ENCODE measurements around the gene ZBTB32.

The ZBTB32 gene

GRCh38 chr19:35757749-35758608 lies 53.6 kb downstream of the ZBTB32 start, which contains the start of gene PROSER3:
TSS of gene PROSER3 (plus strand) at chr19:35758176. CDS start at chr19:35758216, 40 bp downstream.
- Histone ChIP-seq H3K36me3 (ENCODE audit: insufficient read depth, low read length) (peaks cover 34% of the 10 kb centered on the region), H3K9me3 (ENCODE audit: low read length) (no peaks in the 10 kb centered on the region), H3K4me3 (ENCODE audit: low read length) (peak within 1 kb of the TSS; percentile 95), H2AFZ (ENCODE audit: low read depth, low read length) (peak within 1 kb of the TSS; percentile 87), H3K27me3 (ENCODE audit: insufficient read depth, low read length) (no peaks in the 10 kb centered on the region), H3K4me1 (ENCODE audit: insufficient read depth, low read length) (peaks cover 11% of the 10 kb centered on the region)

DNA sequence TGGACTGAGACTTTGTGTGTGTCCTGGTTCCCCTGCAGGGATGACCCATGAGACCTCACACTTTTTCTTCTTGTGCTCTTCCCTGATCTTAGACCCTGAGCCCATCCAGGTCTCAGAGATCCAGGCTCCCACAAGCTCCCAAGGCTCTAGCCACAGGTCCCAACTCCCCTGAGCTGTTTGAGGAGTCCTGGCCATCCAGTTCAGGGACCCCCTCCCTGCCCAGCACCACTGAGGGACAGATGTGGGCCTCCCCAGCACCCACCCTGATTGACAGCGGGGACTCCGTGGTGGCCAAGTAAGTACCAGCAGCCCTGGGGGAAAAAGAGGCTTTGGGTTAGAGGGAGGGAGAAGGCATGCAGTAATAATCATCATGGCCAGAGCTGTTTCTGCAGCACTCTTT lies 55.3 kb downstream of the ZBTB32 start:
- peaks cover 11% of the 10 kb centered on the region for H3K4me1 ChIP-seq (ENCODE audit: insufficient read depth, low read length)
- H2AFZ ChIP-seq (ENCODE audit: low read depth, low read length) = no peak overlapping the region

DNA sequence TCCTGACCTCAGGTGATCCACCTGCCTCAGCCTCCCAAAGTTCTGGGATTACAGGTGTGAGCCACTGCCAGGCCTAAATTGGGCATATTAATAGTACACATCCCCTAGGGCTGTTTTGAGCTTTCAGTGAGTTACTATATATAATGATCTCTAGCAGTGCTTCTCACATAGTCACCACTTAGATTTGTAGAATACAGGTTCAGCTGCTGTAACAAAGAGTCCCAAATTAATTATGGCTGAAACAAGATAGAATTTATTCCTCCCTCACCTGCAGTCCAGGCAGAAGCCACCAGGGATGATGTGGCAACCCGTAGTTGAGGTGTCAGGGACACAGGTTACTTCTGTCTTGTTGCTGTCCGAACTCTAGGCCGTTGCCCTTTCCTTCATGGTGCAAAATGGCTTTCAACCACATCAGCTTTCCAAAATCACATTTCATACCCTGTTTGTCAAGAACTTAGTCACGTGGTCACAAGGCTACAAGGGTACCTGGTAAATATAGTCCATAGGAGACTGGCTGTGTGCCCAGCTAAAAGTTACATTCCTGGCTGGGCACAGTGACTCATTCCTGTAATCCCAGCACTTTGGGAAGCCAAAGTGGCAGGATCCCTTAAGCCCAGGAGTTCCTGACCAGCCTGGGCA lies 56.5 kb downstream of the ZBTB32 start:
- H2AFZ ChIP-seq (ENCODE audit: low read depth, low read length) = no peak overlapping the region
- no peak overlapping the region for H3K4me3 ChIP-seq (ENCODE audit: low read length)
- H3K36me3 ChIP-seq (ENCODE audit: insufficient read depth, low read length) = peaks cover 36% of the 10 kb centered on the region
- H3K4me1 ChIP-seq (ENCODE audit: insufficient read depth, low read length) = peaks cover 11% of the 10 kb centered on the region
- H3K27me3 ChIP-seq (ENCODE audit: insufficient read depth, low read length) = no peaks in the 10 kb centered on the region
- H3K9me3 ChIP-seq (ENCODE audit: low read length) = no peaks in the 10 kb centered on the region

More for the DNA sequence above, 55.3 kb downstream of the ZBTB32 start:
- Histone ChIP-seq H3K36me3 (ENCODE audit: insufficient read depth, low read length) (peaks cover 27% of the 10 kb centered on the region), H3K4me3 (ENCODE audit: low read length) (no peak overlapping the region), H3K27me3 (ENCODE audit: insufficient read depth, low read length) (no peaks in the 10 kb centered on the region), H3K9me3 (ENCODE audit: low read length) (no peaks in the 10 kb centered on the region)

DNA sequence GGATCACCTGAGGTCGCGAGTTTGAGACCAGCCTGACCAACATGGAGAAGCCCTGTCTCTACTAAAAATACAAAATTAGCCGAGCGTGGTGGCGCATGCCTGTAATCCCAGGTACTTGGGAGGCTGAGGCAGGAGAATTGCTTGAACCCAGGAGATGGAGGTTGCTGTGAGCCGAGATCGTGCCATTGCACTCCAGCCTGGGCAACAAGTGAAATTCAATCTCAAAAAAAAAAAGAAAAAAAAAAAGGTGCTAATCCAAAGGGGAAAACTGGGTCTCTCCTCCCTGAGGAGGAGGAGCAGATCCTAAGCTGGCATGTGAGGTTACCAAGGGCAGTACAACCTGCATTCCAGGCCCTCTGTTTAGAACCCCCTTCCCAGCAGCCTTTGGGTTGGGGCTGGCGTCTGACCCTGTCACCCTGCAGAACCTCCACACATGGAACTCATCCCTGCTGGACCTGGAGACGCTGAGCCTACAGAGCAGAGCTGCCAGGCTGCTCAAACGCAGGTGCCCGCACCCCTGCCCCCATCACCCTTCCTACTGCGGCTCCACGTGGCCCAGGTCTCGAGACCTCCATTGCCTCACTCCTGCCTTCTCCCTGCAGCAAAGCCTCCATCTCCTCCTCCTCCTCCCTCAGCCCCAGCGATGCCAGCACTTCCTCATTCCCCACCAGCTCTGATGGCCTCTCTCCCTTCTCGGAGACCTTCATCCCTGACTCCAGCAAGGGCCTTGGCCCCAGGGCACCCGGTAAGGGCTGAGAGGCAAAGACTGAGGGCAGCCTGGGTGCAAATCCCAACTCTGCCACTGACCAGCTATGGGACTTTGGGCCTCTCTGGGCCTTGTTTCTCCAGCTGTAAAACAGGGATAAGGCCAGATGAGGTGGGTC lies 60.3 kb downstream of the ZBTB32 start:
- no peak overlapping the region for H3K4me3 ChIP-seq (ENCODE audit: low read length)
- H3K9me3 ChIP-seq (ENCODE audit: low read length) = no peaks in the 10 kb centered on the region
- no peaks in the 10 kb centered on the region for H3K4me1 ChIP-seq (ENCODE audit: insufficient read depth, low read length)
- peaks cover 58% of the 10 kb centered on the region for H3K36me3 ChIP-seq (ENCODE audit: insufficient read depth, low read length)
- H2AFZ ChIP-seq (ENCODE audit: low read depth, low read length) = no peak overlapping the region
- H3K27me3 ChIP-seq (ENCODE audit: insufficient read depth, low read length) = no peaks in the 10 kb centered on the region
